ENCODE measurements around the gene CPLX3. TPM values are rescaled to one million over a fixed set of nuclear protein-coding genes. Genes with fewer than 3 reads are reported as not detected.

CPLX3 gene
- total and polyA plus RNA-seq, 2 of the 8 experiments (the other 6 are each of a cell fraction or from before 2014, with no cell fraction given) = 0.17 TPM; not detected in 1

DNA sequence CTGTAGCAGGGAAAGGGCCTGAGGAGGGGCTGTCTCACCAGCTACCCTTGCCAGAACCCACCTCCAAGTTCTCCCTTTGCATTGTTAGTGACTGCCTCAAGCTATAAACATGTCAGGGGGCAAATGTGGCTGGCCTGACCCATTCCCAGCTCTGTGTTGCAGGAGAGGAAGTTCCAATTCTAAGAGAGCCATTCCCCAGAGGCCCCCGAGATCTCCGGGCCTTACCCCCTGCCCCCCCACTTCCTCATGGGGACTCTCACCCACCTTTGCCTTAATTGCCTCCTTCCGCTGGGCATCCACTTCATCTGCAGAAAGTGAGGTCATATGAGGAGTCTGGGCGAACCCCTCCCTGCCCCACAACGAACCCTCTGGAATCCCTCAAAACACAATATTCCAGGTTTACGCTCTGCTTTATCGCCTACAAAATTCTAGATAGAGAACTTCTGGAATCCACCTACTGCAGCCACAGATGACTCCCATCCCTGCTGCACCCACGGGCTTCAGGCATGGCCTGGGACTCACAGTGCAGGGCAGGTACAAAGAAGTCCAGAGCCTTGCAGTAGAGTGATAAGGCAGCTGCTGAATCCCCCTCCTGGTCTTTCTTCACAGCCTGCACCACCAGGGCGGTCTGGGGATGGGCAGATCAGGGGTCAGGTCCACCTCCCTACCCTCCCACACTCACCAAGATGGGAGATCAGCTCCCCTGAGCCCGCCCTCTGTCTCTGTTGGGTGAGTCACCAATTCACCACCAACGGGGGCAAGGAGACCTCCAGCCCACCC lies 12.5 kb downstream of the CPLX3 start (continued):
- no peak for TF ChIP-seq BACH1 (IDR thresholded peaks at IDR 0.05; ENCODE audit: low read length)
- TF ChIP-seq SIN3A (conservative IDR thresholded peaks at IDR 0.05 in 1 of 2, IDR thresholded peaks at IDR 0.05 in 1 of 2; ENCODE audit: low read depth in 1 of 2, low read length in 2 of 2) = no peak

All from H1 (cell line).